GM23338 (cell line): Measurements from ENCODE around the gene TMPRSS9. TPM values are rescaled to one million over a fixed set of nuclear protein-coding genes. Genes with fewer than 3 reads are reported as not detected.

ENCODE experiments used
- ATAC-seq: fragments of 200-7000 bp; cut with Tn5 transposase; 3 replicates; pipeline ENCODE4 v1.9.1; 2020
- DNase-seq: peaks from one replicate; pipeline ENCODE4 v3.0.0-alpha.2; 2015; ENCODE audit warnings: low spot score
- H2AFZ ChIP-seq: fragments of 200-600 bp; sonication (generic); 2 replicates; pipeline ENCODE4 v1.8.0; 2016; ENCODE audit warnings: antibody characterized with exemption, mild to moderate bottlenecking, moderate library complexity
- H3F3A ChIP-seq: fragments of 200-600 bp; sonication (generic); replicated peaks from 2 replicates; pipeline ENCODE4 v1.8.0; 2017; ENCODE audit warnings: antibody characterized with exemption, mixed run types, low read depth
- H3K27ac ChIP-seq: fragments of 200-600 bp; sonication (generic); 2 replicates; pipeline ENCODE4 v1.6.1; 2016; ENCODE audit warnings: low read depth
- H3K27me3 ChIP-seq: fragments of 200-600 bp; sonication (generic); 2 replicates; pipeline ENCODE4 v1.8.0; 2016; ENCODE audit warnings: mild to moderate bottlenecking, mixed run types, moderate library complexity; ENCODE audit not compliant: insufficient read depth
- H3K36me3 ChIP-seq: fragments of 200-600 bp; sonication (generic); 2 replicates; pipeline ENCODE4 v1.8.0; 2016; ENCODE audit warnings: mild to moderate bottlenecking; ENCODE audit not compliant: insufficient read depth
- H3K4me1 ChIP-seq: fragments of 200-600 bp; sonication (generic); 2 replicates; pipeline ENCODE4 v1.8.0; 2016; ENCODE audit warnings: mild to moderate bottlenecking, moderate library complexity; ENCODE audit not compliant: insufficient read depth
- H3K4me2 ChIP-seq: fragments of 200-600 bp; sonication (generic); 2 replicates; pipeline ENCODE4 v1.7.1; 2017; ENCODE audit warnings: mixed run types
- H3K4me3 ChIP-seq: fragments of 200-600 bp; sonication (generic); 2 replicates; pipeline ENCODE4 v1.6.1; 2016; ENCODE audit warnings: mixed run types
- H3K79me2 ChIP-seq: fragments of 200-600 bp; sonication (generic); replicated peaks from 2 replicates; pipeline ENCODE4 v1.8.0; 2017; ENCODE audit warnings: mild to moderate bottlenecking; ENCODE audit not compliant: insufficient read depth
- H3K9me2 ChIP-seq: fragments of 200-600 bp; sonication (generic); 2 replicates; pipeline ENCODE4 v1.8.0; 2017; ENCODE audit not compliant: insufficient read depth
- H4K20me1 ChIP-seq: fragments of 200-600 bp; sonication (generic); replicated peaks from 2 replicates; pipeline ENCODE4 v1.8.0; 2017; ENCODE audit warnings: mild to moderate bottlenecking; ENCODE audit not compliant: insufficient read depth
- H3K27ac Mint-ChIP-seq: 2 replicates; pipeline ENCODE4 v1.8.0; 2020; ENCODE audit warnings: inconsistent platforms, mild to moderate bottlenecking, moderate library complexity, mixed read lengths
- H3K27me3 Mint-ChIP-seq: 3 replicates; pipeline ENCODE4 v1.8.0; 2022; ENCODE audit warnings: low read depth, mild to moderate bottlenecking, moderate library complexity, mixed read lengths, inconsistent platforms; ENCODE audit not compliant: insufficient read depth, poor library complexity
- H3K36me3 Mint-ChIP-seq: 3 replicates; pipeline ENCODE4 v1.8.0; 2021; ENCODE audit warnings: low read depth, mild to moderate bottlenecking, inconsistent platforms, moderate library complexity, mixed read lengths
- H3K4me1 Mint-ChIP-seq: 3 replicates; pipeline ENCODE4 v1.8.0; 2020; ENCODE audit warnings: mild to moderate bottlenecking, inconsistent platforms, mixed read lengths
- H3K4me3 Mint-ChIP-seq: 3 replicates; pipeline ENCODE4 v1.8.0; 2021; ENCODE audit warnings: moderate library complexity, mild to moderate bottlenecking, inconsistent platforms, mixed read lengths
- H3K9me3 Mint-ChIP-seq: 3 replicates; pipeline ENCODE4 v1.8.0; 2020; ENCODE audit warnings: moderate library complexity, mild to moderate bottlenecking, inconsistent platforms, mixed read lengths
- CREB1 ChIP-seq: fragments of 250-450 bp; sonication (Bioruptor Pico); IDR thresholded peaks from 2 replicates; pipeline ENCODE4 v1.5.0; 2020; ENCODE audit warnings: low read depth, mild to moderate bottlenecking, moderate library complexity
- CTCF ChIP-seq, 2 experiments: fragments of 200-600 bp in 1 of 2; sonication (generic) in 1 of 2; conservative IDR thresholded peaks; 2 replicates each; pipeline versions ENCODE4 v1.5.1 to v1.6.1; 2016 to 2017; ENCODE audit warnings: antibody characterized with exemption in 2 of 2, low read depth in 2 of 2, mild to moderate bottlenecking in 2 of 2, moderate library complexity in 1 of 2
- ETS1 ChIP-seq: IDR thresholded peaks from 2 replicates; pipeline ENCODE4 v1.6.1; 2016; ENCODE audit warnings: antibody characterized with exemption
- EZH2 ChIP-seq: fragments of 200-600 bp; sonication (generic); IDR thresholded peaks from one replicate; pipeline ENCODE4 v1.8.0; 2017; ENCODE audit warnings: antibody characterized with exemption, mild to moderate bottlenecking, low read depth; ENCODE audit not compliant: unreplicated experiment
- EZH2phosphoT487 ChIP-seq: fragments of 200-600 bp; sonication (generic); IDR thresholded peaks from one replicate; pipeline ENCODE4 v1.8.1; 2018; ENCODE audit warnings: antibody characterized with exemption; ENCODE audit not compliant: unreplicated experiment
- JUNB ChIP-seq: IDR thresholded peaks from one replicate; pipeline ENCODE4 v1.6.1; 2016; ENCODE audit warnings: antibody characterized with exemption; ENCODE audit not compliant: unreplicated experiment
- NANOG ChIP-seq: IDR thresholded peaks from 2 replicates; pipeline ENCODE4 v1.6.1; 2016; ENCODE audit warnings: antibody characterized with exemption, borderline replicate concordance
- POLR2AphosphoS5 ChIP-seq: IDR thresholded peaks from 2 replicates; pipeline ENCODE4 v1.6.1; 2016; ENCODE audit warnings: antibody characterized with exemption, low read depth
- REST ChIP-seq: IDR thresholded peaks from one replicate; pipeline ENCODE4 v1.6.1; 2018; ENCODE audit warnings: antibody characterized with exemption; ENCODE audit not compliant: unreplicated experiment
- STAT1 ChIP-seq: IDR thresholded peaks from one replicate; pipeline ENCODE4 v1.6.1; 2016; ENCODE audit warnings: antibody characterized with exemption; ENCODE audit not compliant: unreplicated experiment
- ZNF114 ChIP-seq: fragments of 250-450 bp; sonication (Bioruptor Pico); IDR thresholded peaks from 2 replicates; pipeline ENCODE4 v1.5.0; 2020; ENCODE audit warnings: mild to moderate bottlenecking, moderate library complexity
- ZNF331 ChIP-seq: fragments of 250-450 bp; sonication (Bioruptor Pico); IDR thresholded peaks from 2 replicates; pipeline ENCODE4 v1.5.0; 2020; ENCODE audit warnings: low read depth, mild to moderate bottlenecking, moderate library complexity
- ZNF462 ChIP-seq: fragments of 250-450 bp; sonication (Bioruptor Pico); IDR thresholded peaks from 2 replicates; pipeline ENCODE4 v1.5.0; 2020; ENCODE audit warnings: mild to moderate bottlenecking, moderate library complexity
- polyA plus RNA-seq: library from polyadenylated mRNA; unstranded; fragments of >200 nt; fragmentation: Nextera tagmentation; extraction: Ambion mirVana; gene quantifications from 2 replicates; pipeline ENCODE4 v1.2.1, GENCODE V29; 2016
- total RNA-seq: library from RNA; depleted of rRNA; stranded (reverse); fragments of >200 nt; shearing (Covaris generic); gene quantifications from 2 replicates; pipeline ENCODE4 v1.2.3, GENCODE V29; 2014

Gene TMPRSS9
- total and polyA plus RNA-seq, 2 experiments from 2014 or later: 0.05 to 0.28 TPM

GRCh38 chr19:2420490-2420889 lies 60.4 kb downstream of the TMPRSS9 start:
- TF ChIP-seq ETS1 (no peak), EZH2phosphoT487 (no peak), POLR2AphosphoS5 (no peak), JUNB (no peak), ZNF114 (CRISPR knock-in tag) (no peak), NANOG (no peak), REST (no peak), ZNF462 (CRISPR knock-in tag) (no peak), CREB1 (CRISPR knock-in tag) (no peak), STAT1 (no peak), CTCF (conservative IDR thresholded peaks at IDR 0.05; ENCODE audit: low read depth in 2 of 2) (no peak), ZNF331 (no peak), EZH2 (no peak)
- no peaks in the 10 kb centered on the region for H3K9me2 ChIP-seq
- H3K4me3 ChIP-seq: no peak overlapping the region
- H3K36me3 ChIP-seq: no peaks in the 10 kb centered on the region
- Mint-ChIP-seq H3K36me3 (peaks cover 4% of the 10 kb centered on the region; the same call in 2 of the 3 replicates), H3K27me3 (peaks cover 11% of the 10 kb centered on the region), H3K27ac (no peak overlapping the region), H3K4me3 (no peak overlapping the region), H3K9me3 (peaks cover 3% of the 10 kb centered on the region; the same call in 1 of the 3 replicates), H3K4me1 (no peaks in the 10 kb centered on the region; the same call in 2 of the 3 replicates)
- DNase-seq (no peak), ATAC-seq (no peak)
- H3K27ac ChIP-seq: no peak overlapping the region
- no peaks in the 10 kb centered on the region for H4K20me1 ChIP-seq
- 0 out of 2 replicates have a peak, but pooled peaks cover under 1% of the 10 kb centered on the region for H3F3A ChIP-seq
- H3K4me2 ChIP-seq: no peak overlapping the region
- H3K4me1 ChIP-seq: peaks cover 1% of the 10 kb centered on the region; the same call in 1 of the 2 replicates
- no peak overlapping the region for H2AFZ ChIP-seq
- H3K27me3 ChIP-seq: no peaks in the 10 kb centered on the region
- peaks cover 4% of the 10 kb centered on the region for H3K79me2 ChIP-seq
